Pancreas (tissue), 10 donors: ENCODE measurements around the gene SUPT4H1. TPM values are rescaled to one million over a fixed set of nuclear protein-coding genes. Genes with fewer than 3 reads are reported as not detected.

Experiments used
- ATAC-seq, 4 donors: fragments of 200-7000 bp; cut with Tn5 transposase; one replicate each; pipeline versions ENCODE4 v1.8.0 to v1.9.1; 2020; ENCODE audit warnings: mild to moderate bottlenecking in 4 of 4, moderate library complexity in 4 of 4
- DNase-seq, 6 donors: peaks; one replicate each; pipeline ENCODE4 v3.0.0-alpha.2; 2020
- FAIRE-seq: peaks from 2 replicates; lab custom pipeline; 2012; peaks lifted over from hg19 to GRCh38; lab: Jason Lieb, UNC
- H3K27ac ChIP-seq, 4 donors: fragments of 200-600 bp; sonication (generic); 1 replicate in 3 of 4; 2 replicates in 1 of 4; pipeline versions ENCODE4 v1.5.0 to v1.8.0; 2020
- H3K27me3 ChIP-seq, 4 donors: fragments of 200-600 bp; one replicate each; pipeline ENCODE4 v1.8.0; 2021
- H3K36me3 ChIP-seq, 3 donors: fragments of 200-600 bp; sonication (generic) in 1 of 3; one replicate each; pipeline versions ENCODE4 v1.5.0 to v1.8.0; 2020 to 2021
- H3K4me1 ChIP-seq, 3 donors: fragments of 200-600 bp; one replicate each; pipeline ENCODE4 v1.8.0; 2021
- H3K4me3 ChIP-seq, 4 donors: fragments of 200-600 bp; sonication (generic) in 2 of 4; one replicate each; pipeline versions ENCODE4 v1.5.0 to v1.8.0; 2020 to 2021
- H3K9me3 ChIP-seq, 4 donors: fragments of 200-600 bp; one replicate each; pipeline ENCODE4 v1.8.0; 2021
- CTCF ChIP-seq, 4 donors: fragments of 200-600 bp; sonication (generic) in 3 of 4; IDR thresholded peaks; one replicate each; pipeline versions ENCODE4 v1.5.0 to v1.8.0; 2021; ENCODE audit warnings: antibody characterized with exemption in 4 of 4
- WGBS, 2 donors: extraction: QIAGEN DNeasy Blood & Tissue Kit; methylation state at CpG; one replicate each; pipeline ENCODE4 v1.1.7; 2013; 5-methylcytosine and 5-hydroxymethylcytosine counted together
- intact Hi-C, 3 donors: fragments of 100-400 bp; cut with DNase I; formaldehyde crosslinking; loops; one replicate each; pipeline versions ENCODE4 v1.11.1 to v1.14.2; 2022
- polyA plus RNA-seq, 2 donors: library from polyadenylated mRNA; stranded (reverse); fragments of 200-250 nt; gene quantifications; one replicate each; pipeline ENCODE4 v1.2.3, GENCODE V29; 2013
- total RNA-seq, 6 donors: library from RNA; stranded (reverse); fragmentation: NEBNext Ultra II Directional in 4 of 6; extraction: Animal tissue kit (Norgen Biotek cat#: 25700) in 4 of 6; gene quantifications; one replicate each; pipeline versions ENCODE4 v1.2.1 to v1.2.4, GENCODE V29; 2021 to 2023
- donor health status: healthy with polysubstance abuse.
- donor health status: DM: no; HTN: no; CAD: no; lungs with moderate emphysema.
- donor health status: DM: no; HTN: no; CAD: no.
- donor health status: control.
- donor health status: control.
- donor health status: Bipolar disorder and iron deficiency.
- donor health status: DM: yes; HTN: yes; CAD: no.
- donor health status: DM: no; HTN: no; CAD: no.
- donor health status: DM: no; HTN: no; CAD: no.
- donor health status: DM: yes; HTN: yes; CAD: no.

The SUPT4H1 gene
- total and polyA plus RNA-seq, 8 donors, result 14.1 to 43.7 (median 27.1) TPM

DNA sequence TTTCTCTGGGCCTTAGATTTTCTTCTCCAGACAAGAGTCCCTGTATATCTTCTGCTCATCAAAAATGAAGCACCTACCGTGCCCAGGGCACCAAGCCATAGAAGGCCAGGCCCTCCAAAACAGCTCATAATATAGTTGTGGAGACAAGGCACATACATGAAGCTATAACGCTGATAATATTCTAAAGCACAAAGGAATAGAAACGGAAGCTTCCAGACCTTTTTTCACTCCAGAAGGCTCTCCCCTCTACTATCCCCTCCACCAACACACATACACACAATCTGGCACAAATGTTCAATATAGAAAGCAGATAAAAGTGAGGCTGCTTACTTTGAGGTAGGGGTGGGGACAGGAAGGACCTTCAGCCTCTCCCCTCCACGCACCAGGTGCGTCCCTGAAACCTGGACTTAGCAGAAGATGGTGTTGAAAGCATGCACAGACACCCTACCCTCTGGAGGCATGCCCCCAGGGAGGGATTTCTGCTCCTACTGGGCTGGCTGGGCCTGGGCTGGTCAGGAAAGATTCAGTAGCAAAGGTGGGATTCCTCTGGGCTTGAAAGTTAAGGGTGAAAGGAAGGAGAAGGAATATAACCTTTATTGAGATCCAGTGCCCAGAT lies 14.1 kb upstream of the SUPT4H1 start:
- H3K36me3 ChIP-seq, result peaks cover 0 to 14% (median 0%) of the 10 kb centered on the region in 3 donors
- H3K9me3 ChIP-seq, result no peaks in the 10 kb centered on the region
- no peak overlapping the region for H3K27ac ChIP-seq
- no peaks in the 10 kb centered on the region for H3K4me1 ChIP-seq
- FAIRE-seq (no peak), DNase-seq (no peak), ATAC-seq (no peak)
- no peak for TF ChIP-seq CTCF (IDR thresholded peaks at IDR 0.05)
- 70 to 81% methylated on average over 5 of the region's 5 CpGs for WGBS, 2 donors
- no peak overlapping the region for H3K4me3 ChIP-seq
- H3K27me3 ChIP-seq, result no peaks in the 10 kb centered on the region
- intact Hi-C loops, result no loop called here

GRCh38 chr17:58365185-58365979 lies 13.4 kb upstream of the SUPT4H1 start:
- H3K27ac ChIP-seq, result no peak overlapping the region
- no peak for TF ChIP-seq CTCF (IDR thresholded peaks at IDR 0.05)
- FAIRE-seq, result no peak

DNA sequence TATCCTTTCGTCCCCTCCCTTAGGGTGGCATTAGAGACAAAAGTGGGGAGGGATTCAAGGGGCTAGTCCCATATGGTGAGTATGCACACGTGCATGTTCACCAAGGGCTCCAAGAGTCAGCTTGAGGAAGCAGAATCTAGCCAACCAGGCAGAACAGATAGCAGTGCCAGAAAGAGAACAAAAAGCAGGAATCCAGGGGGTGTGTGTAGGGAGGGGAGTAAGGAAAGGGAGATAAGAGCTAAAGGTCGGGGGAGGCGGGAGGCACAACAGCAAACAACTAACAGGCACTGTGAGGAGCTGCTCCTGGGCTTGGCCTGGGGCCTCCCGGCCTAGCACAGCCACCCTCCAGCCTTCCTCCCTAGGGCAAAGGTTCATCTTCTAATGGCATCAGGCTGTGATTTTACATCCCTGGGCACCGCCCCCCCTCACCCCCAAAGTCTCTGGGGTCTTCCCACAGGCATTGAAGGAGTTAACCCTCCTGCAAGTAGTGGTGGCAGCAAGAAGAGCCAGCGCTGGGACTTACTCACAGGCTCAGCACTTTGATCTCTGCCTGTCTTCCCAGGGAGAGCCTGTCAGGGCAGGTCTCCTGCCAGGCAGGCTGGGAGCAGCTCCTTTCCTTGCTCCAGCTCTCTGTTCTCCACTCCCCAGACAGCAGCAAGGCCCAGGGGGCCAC lies 12.4 kb upstream of the SUPT4H1 start:
- H3K36me3 ChIP-seq, result peaks cover 0 to 18% (median 0%) of the 10 kb centered on the region in 3 donors
- ATAC-seq (peak in 3 of 4 donors; percentile 31 to 42 (median 32)), FAIRE-seq (no peak), DNase-seq (no peak)
- no peaks in the 10 kb centered on the region for H3K4me1 ChIP-seq
- TF ChIP-seq CTCF (IDR thresholded peaks at IDR 0.05), result no peak
- H3K9me3 ChIP-seq, result no peaks in the 10 kb centered on the region
- 61% methylated on average over 7 of the region's 7 CpGs for WGBS, 2 donors
- H3K27ac ChIP-seq, result peak overlapping the region in 2 of 4 donors; percentile 4 to 15
- intact Hi-C loops, result no loop called here
- no peak overlapping the region for H3K4me3 ChIP-seq
- no peaks in the 10 kb centered on the region for H3K27me3 ChIP-seq

More at GRCh38 chr17:58365185-58365979, 13.4 kb upstream of the SUPT4H1 start:
- Histone ChIP-seq H3K4me3 (no peak overlapping the region), H3K4me1 (no peaks in the 10 kb centered on the region), H3K27me3 (no peaks in the 10 kb centered on the region), H3K36me3 (peaks cover 0 to 18% (median 0%) of the 10 kb centered on the region in 3 donors), H3K9me3 (no peaks in the 10 kb centered on the region)
- ATAC-seq (no peak), DNase-seq (no peak)
- intact Hi-C loops, result no loop called here

- DNase-seq (no peak), FAIRE-seq (no peak), ATAC-seq (no peak)
- WGBS, 2 donors, result 85 to 89% methylated on average over 8 of the region's 8 CpGs
- TF ChIP-seq CTCF (IDR thresholded peaks at IDR 0.05), result no peak
- H3K27me3 ChIP-seq, result no peaks in the 10 kb centered on the region
- no peaks in the 10 kb centered on the region for H3K4me1 ChIP-seq
- H3K9me3 ChIP-seq, result no peaks in the 10 kb centered on the region
- intact Hi-C loops, result no loop called here
- no peak overlapping the region for H3K4me3 ChIP-seq
- no peak overlapping the region for H3K27ac ChIP-seq
- peaks cover 0 to 19% (median 0%) of the 10 kb centered on the region in 3 donors for H3K36me3 ChIP-seq
These were observed 11.6 kb upstream of the SUPT4H1 start for GRCh38 chr17:58363457-58364185.
